Measurements from ENCODE around the gene ZMYND8. TPM values are rescaled to one million over a fixed set of nuclear protein-coding genes. Genes with fewer than 3 reads are reported as not detected.
A peak's percentile ranks its signal among the peaks of the same experiment; 100 is the strongest.

Gene ZMYND8
- total RNA-seq, 3 donors from 2014 or later (not counting 1 experiment from before 2014, with no cell fraction given), result 57.6 to 72.6 (median 69.8) TPM

- Mint-ChIP-seq H3K27ac (no peak overlapping the region), H3K4me1 (peaks cover 0 to 49% of the 10 kb centered on the region in 2 donors), H3K36me3 (no peaks in the 10 kb centered on the region), H3K9me3 (no peaks in the 10 kb centered on the region), H3K27me3 (ENCODE audit: low read depth in 2 of 2) (no peaks in the 10 kb centered on the region), H3K4me3 (peak overlapping the region; percentile 90)
- no peaks in the 10 kb centered on the region for H3K36me3 ChIP-seq (ENCODE audit: control insufficient read depth, insufficient read depth, low read length)
- peaks cover 52% of the 10 kb centered on the region for H3K4me1 ChIP-seq (ENCODE audit: control insufficient read depth, insufficient read depth, low read length)
- DNase-seq (no peak), ATAC-seq (no peak)
- no peaks in the 10 kb centered on the region for H3K9me3 ChIP-seq (ENCODE audit: control insufficient read depth, insufficient read depth, low read length)
- H3K27me3 ChIP-seq (ENCODE audit: control insufficient read depth, insufficient read depth, low read length), result no peaks in the 10 kb centered on the region
- 48% methylated on average over 7 of the region's 7 CpGs for WGBS (ENCODE audit: insufficient coverage)
- TF ChIP-seq CTCF (IDR thresholded peaks at IDR 0.05), result no peak
- no peak overlapping the region for H3K4me3 ChIP-seq (ENCODE audit: low read length)
- H3K27ac ChIP-seq (ENCODE audit: low read length), result peak overlapping the region; percentile 86
- intact Hi-C loops (cut with micrococcal nuclease), result loop anchor here (10.0 kb wide), 1 partner anchor 151 kb away; the partner anchor contains the start of gene NCOA3
Measured at GRCh38 chr20:47353692-47354463, 2.6 kb downstream of the ZMYND8 start.

GRCh38 chr20:47353239-47353691 is 3.2 kb downstream of the ZMYND8 start:
- no peaks in the 10 kb centered on the region for H3K27me3 Mint-ChIP-seq (ENCODE audit: low read depth in 2 of 2)
- no peak for TF ChIP-seq CTCF (IDR thresholded peaks at IDR 0.05)
- ATAC-seq (no peak), DNase-seq (no peak)
- H3K36me3 ChIP-seq (ENCODE audit: control insufficient read depth, insufficient read depth, low read length), result no peaks in the 10 kb centered on the region
- H3K9me3 ChIP-seq (ENCODE audit: control insufficient read depth, insufficient read depth, low read length), result no peaks in the 10 kb centered on the region
- no peaks in the 10 kb centered on the region for H3K36me3 Mint-ChIP-seq
- no CpG with 5 or more reads among the region's 3 CpGs for WGBS (ENCODE audit: insufficient coverage)
- peaks cover 0 to 48% of the 10 kb centered on the region in 2 donors for H3K4me1 Mint-ChIP-seq
- peak overlapping the region; percentile 86 for H3K27ac ChIP-seq (ENCODE audit: low read length)
- no peaks in the 10 kb centered on the region for H3K9me3 Mint-ChIP-seq
- peaks cover 47% of the 10 kb centered on the region for H3K4me1 ChIP-seq (ENCODE audit: control insufficient read depth, insufficient read depth, low read length)
- H3K27me3 ChIP-seq (ENCODE audit: control insufficient read depth, insufficient read depth, low read length), result no peaks in the 10 kb centered on the region
- peak overlapping the region; percentile 61 for H3K4me3 Mint-ChIP-seq
- no peak overlapping the region for H3K4me3 ChIP-seq (ENCODE audit: low read length)
- H3K27ac Mint-ChIP-seq, result no peak overlapping the region
- intact Hi-C loops (cut with micrococcal nuclease), result loop anchor here (10.0 kb wide), 1 partner anchor 152 kb away; the partner anchor contains the start of gene NCOA3

GRCh38 chr20:47352332-47353238 is 3.9 kb downstream of the ZMYND8 start:
- H3K4me1 ChIP-seq (ENCODE audit: control insufficient read depth, insufficient read depth, low read length), result peaks cover 40% of the 10 kb centered on the region
- no peaks in the 10 kb centered on the region for H3K36me3 ChIP-seq (ENCODE audit: control insufficient read depth, insufficient read depth, low read length)
- Mint-ChIP-seq H3K4me3 (peak overlapping the region; percentile 61), H3K27me3 (ENCODE audit: low read depth in 2 of 2) (no peaks in the 10 kb centered on the region), H3K36me3 (no peaks in the 10 kb centered on the region), H3K4me1 (peaks cover 0 to 42% of the 10 kb centered on the region in 2 donors), H3K9me3 (no peaks in the 10 kb centered on the region), H3K27ac (no peak overlapping the region)
- H3K27me3 ChIP-seq (ENCODE audit: control insufficient read depth, insufficient read depth, low read length), result no peaks in the 10 kb centered on the region
- DNase-seq (no peak), ATAC-seq (no peak)
- peak overlapping the region; percentile 65 for H3K27ac ChIP-seq (ENCODE audit: low read length)
- WGBS (ENCODE audit: insufficient coverage), result 77% methylated on average over 11 of the region's 13 CpGs
- no peaks in the 10 kb centered on the region for H3K9me3 ChIP-seq (ENCODE audit: control insufficient read depth, insufficient read depth, low read length)
- H3K4me3 ChIP-seq (ENCODE audit: low read length), result no peak overlapping the region
- intact Hi-C loops (cut with micrococcal nuclease), result loop anchor here (10.0 kb wide), 1 partner anchor 152 kb away; the partner anchor contains the start of gene NCOA3
- no peak for TF ChIP-seq CTCF (IDR thresholded peaks at IDR 0.05)
